BLaER1 treated with 17β-estradiol and CSF1 and Interleukin-3, amounts not matched to agents 10 nM and 100 nM (cell line): ENCODE results near the gene ELF1.

Experiments used
- H3K27ac ChIP-seq, 11 experiments: shearing (Covaris generic); formaldehyde crosslinking; 2 replicates each; pipeline ENCODE4 v1.8.1; 2022
- H3K27me3 ChIP-seq, 11 experiments: shearing (Covaris generic); formaldehyde crosslinking; 2 replicates each; pipeline ENCODE4 v1.8.1; 2022
- H3K36me3 ChIP-seq, 11 experiments: shearing (Covaris generic); formaldehyde crosslinking; 2 replicates each; pipeline ENCODE4 v1.8.1; 2022
- H3K4me1 ChIP-seq, 10 experiments: shearing (Covaris generic); formaldehyde crosslinking; 2 replicates each; pipeline ENCODE4 v1.8.1; 2022
- H3K4me2 ChIP-seq, 11 experiments: shearing (Covaris generic); formaldehyde crosslinking; 2 replicates each; pipeline ENCODE4 v1.8.1; 2022
- H3K4me3 ChIP-seq, 10 experiments: shearing (Covaris generic); formaldehyde crosslinking; 2 replicates each; pipeline ENCODE4 v1.8.1; 2022
- H3K9ac ChIP-seq, 11 experiments: shearing (Covaris generic); formaldehyde crosslinking; 2 replicates each; pipeline ENCODE4 v1.8.1; 2022
- H3K9me3 ChIP-seq, 11 experiments: shearing (Covaris generic); formaldehyde crosslinking; replicated peaks in 1 of 11; 2 replicates each; pipeline ENCODE4 v1.8.1; 2022
- H4K20me1 ChIP-seq, 11 experiments: shearing (Covaris generic); formaldehyde crosslinking; 2 replicates each; pipeline ENCODE4 v1.8.1; 2022
- Cebpa-rat ChIP-seq, 11 experiments: shearing (Covaris generic); IDR thresholded peaks; 2 replicates each; pipeline ENCODE4 v1.8.1; 2022

The ELF1 gene

DNA sequence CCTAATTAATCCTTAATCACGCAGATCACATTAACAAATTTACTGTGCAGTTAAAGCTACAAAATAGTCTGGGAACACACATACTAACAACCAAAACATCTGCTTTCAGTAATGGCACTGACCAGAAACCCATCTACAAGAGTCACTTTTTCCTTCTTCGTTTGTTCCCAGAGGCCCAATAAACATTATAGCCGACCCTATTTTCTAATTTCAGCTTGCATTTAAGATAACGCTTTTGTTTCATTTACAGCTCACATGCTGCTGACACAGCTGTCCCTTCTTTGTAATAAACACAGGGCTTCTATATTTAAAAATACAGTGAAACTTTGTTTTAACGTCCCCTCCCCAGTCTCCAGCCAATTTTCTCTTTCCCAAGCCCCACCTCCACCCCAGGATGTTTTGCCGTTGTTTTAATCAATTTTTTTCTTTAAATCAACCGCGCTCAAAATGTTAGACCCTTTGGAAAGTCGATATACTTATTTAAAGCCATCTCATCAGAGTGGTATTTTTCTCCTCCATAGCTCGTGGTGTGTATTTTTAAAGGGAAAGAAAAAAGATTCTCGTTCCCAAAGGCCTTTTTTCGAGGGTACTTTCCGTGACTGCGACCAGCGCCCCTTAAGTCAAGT lies 40.5 kb upstream of the ELF1 start:
- Histone ChIP-seq H3K9ac (peak overlapping the region; percentile 90 to 98 (median 96)), H3K36me3 (peaks cover 0 to 43% (median 21%) of the 10 kb centered on the region in 11 experiments; a peak in 15 of 22 replicates), H3K4me1 (peaks cover 41 to 63% (median 58%) of the 10 kb centered on the region in 10 experiments), H3K27ac (peak overlapping the region; percentile 87 to 98 (median 96)), H3K9me3 (no peaks in the 10 kb centered on the region), H3K27me3 (no peaks in the 10 kb centered on the region), H4K20me1 (peaks cover 8 to 55% (median 45%) of the 10 kb centered on the region in 11 experiments; a peak in 21 of 22 replicates), H3K4me2 (peak overlapping the region; percentile 83 to 98 (median 95)), H3K4me3 (peak overlapping the region; percentile 77 to 89 (median 84))
- TF ChIP-seq Cebpa-rat (IDR thresholded peaks at IDR 0.05) = no peak

DNA sequence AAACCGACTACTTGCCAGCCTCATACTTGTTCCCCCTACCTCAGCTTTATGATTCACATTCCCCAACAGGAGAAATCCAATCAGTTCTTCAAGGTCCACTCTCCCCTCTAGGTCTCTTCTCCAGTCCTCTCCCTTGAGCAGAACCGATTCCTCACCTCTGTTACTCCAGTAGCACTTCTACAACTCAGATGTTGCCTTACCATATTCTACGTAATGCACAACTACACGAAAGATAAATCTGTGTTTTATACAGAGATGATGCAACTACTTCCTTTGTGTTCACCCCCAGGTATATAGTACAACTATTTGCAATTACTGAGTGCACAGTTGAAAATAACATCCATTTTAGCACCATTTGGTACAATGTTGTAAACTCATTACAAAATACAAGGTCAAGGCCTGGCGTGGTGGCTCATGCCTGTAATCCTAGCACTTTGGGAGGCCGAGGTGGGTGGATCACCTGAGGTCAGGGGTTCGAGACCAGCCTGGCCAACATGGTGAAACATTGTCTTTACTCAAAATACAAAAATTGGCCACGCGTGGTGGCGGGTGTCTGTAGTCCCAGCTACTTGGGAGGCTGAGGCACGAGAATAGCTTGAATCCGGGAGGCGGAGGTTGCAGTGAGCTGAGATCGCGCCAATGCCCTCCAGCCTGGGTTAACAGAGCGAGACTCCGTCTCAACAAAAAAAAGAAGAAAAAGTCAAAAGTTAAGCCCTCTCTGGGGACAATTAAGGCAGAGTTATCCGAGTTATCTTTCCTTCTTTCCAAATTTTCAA lies 39.4 kb upstream of the ELF1 start:
- Histone ChIP-seq H3K4me1 (peaks cover 51 to 64% (median 62%) of the 10 kb centered on the region in 10 experiments), H3K4me3 (peak overlapping the region; percentile 77 to 89 (median 84)), H3K36me3 (peaks cover 0 to 34% (median 16%) of the 10 kb centered on the region in 11 experiments; a peak in 14 of 22 replicates), H3K27me3 (no peaks in the 10 kb centered on the region), H3K9me3 (no peaks in the 10 kb centered on the region), H3K27ac (peak overlapping the region; percentile 87 to 98 (median 96)), H3K9ac (peak overlapping the region; percentile 90 to 98 (median 96)), H4K20me1 (peaks cover 8 to 63% (median 47%) of the 10 kb centered on the region in 11 experiments; a peak in 21 of 22 replicates), H3K4me2 (peak overlapping the region; percentile 83 to 98 (median 95))
- TF ChIP-seq Cebpa-rat (IDR thresholded peaks at IDR 0.05) = no peak

DNA sequence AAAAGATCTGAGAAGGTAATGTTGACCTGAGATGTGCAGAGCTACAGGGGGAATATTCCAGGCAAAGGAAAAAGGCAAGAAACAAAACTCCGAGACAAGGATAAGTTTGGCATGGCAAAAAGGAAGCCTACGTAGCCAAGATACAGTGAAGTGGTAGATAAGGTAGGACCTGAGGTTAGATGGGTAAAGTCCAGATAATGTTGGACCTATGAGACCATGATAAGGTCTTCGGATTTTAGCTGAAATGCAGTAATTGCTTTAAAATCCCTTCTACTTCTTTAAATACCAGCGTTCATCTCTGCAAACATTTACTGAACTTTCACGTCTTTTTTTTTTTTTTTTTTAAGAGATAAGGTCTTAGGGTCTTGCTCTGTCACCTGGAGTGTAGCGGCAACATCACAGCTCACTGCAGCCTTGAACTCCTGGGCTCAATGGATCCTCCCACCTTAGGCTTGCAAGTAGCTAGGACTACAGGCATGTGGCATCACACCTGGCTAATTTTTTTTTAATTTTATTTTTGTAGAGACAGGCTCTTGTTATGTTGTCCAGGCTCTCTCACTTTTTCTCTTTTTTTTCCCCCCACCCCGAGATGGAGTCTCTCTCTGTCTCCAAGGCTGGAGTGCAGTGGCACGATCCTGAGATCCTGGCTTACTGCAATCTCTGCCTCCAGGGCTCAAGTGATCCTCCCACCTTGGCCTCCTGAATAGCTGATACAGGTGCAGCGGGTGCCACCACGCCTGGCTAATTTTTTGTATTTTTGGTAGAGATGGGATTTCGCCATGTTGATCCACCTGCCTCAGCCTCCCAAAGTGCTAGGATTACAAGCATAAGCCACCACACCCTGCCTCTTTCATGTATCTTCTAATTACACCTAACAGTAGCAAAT lies 38.0 kb upstream of the ELF1 start:
- H3K9me3 ChIP-seq = no peaks in the 10 kb centered on the region
- peak overlapping the region; percentile 77 to 89 (median 84); a peak in 18 of 20 replicates for H3K4me3 ChIP-seq
- TF ChIP-seq Cebpa-rat (IDR thresholded peaks at IDR 0.05) = no peak
- H3K9ac ChIP-seq = peak overlapping the region; percentile 62 to 98 (median 96); a peak in 21 of 22 replicates
- H3K27me3 ChIP-seq = no peaks in the 10 kb centered on the region
- H3K4me1 ChIP-seq = peaks cover 53 to 66% (median 64%) of the 10 kb centered on the region in 10 experiments
- H3K27ac ChIP-seq = peak overlapping the region in 10 of 11 experiments; percentile 4 to 98 (median 96); a peak in 17 of 22 replicates
- peaks cover 8 to 77% (median 48%) of the 10 kb centered on the region in 11 experiments; a peak in 21 of 22 replicates for H4K20me1 ChIP-seq
- peaks cover 0 to 35% (median 17%) of the 10 kb centered on the region in 11 experiments; a peak in 14 of 22 replicates for H3K36me3 ChIP-seq
- peak overlapping the region; percentile 83 to 98 (median 95) for H3K4me2 ChIP-seq

DNA sequence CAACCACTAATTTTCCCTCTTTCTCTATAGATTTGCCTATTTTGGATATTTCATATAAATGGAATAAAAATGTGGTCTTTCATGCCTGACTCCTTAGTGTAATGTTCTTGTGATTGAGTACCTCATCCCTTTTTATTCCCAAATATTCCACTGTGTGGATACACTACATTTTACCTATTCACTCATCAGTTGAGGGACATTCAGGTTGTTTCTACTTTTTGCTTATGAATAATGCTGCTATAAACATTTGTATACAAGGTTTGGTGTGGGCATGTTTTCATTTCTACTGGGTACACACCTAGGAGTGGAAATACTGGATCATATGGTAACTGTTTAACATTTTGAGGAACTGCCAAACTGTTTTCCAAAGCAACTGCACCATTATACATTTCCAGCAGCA lies 37.1 kb upstream of the ELF1 start:
- Histone ChIP-seq H3K27ac (peak overlapping the region in 8 of 11 experiments; percentile 35 to 98 (median 95); a peak in 16 of 22 replicates), H3K27me3 (no peaks in the 10 kb centered on the region), H3K9me3 (peaks cover 0 to 4% (median under 1%) of the 10 kb centered on the region in 11 experiments; a peak in 7 of 22 replicates), H3K4me2 (peak overlapping the region; percentile 83 to 98 (median 95); a peak in 21 of 22 replicates), H4K20me1 (peaks cover 8 to 86% (median 48%) of the 10 kb centered on the region in 11 experiments; a peak in 21 of 22 replicates), H3K4me1 (peaks cover 58 to 75% (median 71%) of the 10 kb centered on the region in 10 experiments), H3K36me3 (peaks cover 0 to 44% (median 25%) of the 10 kb centered on the region in 11 experiments; a peak in 17 of 22 replicates), H3K4me3 (peak overlapping the region in 4 of 10 experiments; percentile 24 to 89 (median 82); a peak in 5 of 20 replicates), H3K9ac (peak overlapping the region in 5 of 11 experiments; percentile 7 to 96 (median 90); a peak in 6 of 22 replicates)
- no peak for TF ChIP-seq Cebpa-rat (IDR thresholded peaks at IDR 0.05)

DNA sequence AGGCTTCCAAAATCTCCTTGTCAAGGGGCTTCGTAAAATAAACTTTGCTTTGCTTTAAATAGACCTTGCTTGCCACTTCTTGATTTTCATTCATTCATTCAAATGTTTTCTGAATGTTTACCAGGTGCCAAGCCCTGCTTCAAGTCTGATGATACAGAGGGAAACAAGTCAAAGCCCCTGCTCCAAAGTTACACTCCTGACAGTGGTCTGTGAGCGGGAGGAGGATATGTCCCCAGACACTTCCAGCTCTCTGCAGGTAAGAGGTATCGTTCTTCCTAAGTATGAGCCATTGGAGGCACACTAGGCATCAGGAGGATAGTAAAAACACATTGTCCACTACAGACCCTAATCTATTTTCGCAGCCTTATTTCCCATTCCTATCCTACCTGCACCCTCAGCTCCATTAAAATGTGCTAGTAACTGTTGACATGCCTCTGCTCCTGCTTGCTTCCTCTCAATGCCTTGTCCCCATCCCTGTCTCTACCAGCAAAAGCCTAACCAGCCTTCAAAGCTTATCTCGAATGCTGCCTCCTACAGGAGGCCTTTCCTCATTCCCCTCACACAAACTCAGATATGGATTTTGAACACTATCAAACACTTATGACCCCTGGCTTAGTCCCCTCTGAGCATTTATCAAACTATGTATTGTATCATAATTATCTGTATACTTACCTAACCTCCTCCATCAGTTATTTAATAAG lies 36.0 kb upstream of the ELF1 start:
- H3K4me3 ChIP-seq = peak overlapping the region in 8 of 10 experiments; percentile 7 to 89 (median 34); a peak in 12 of 20 replicates
- peak overlapping the region; percentile 75 to 98 (median 94) for H3K4me2 ChIP-seq
- TF ChIP-seq Cebpa-rat (IDR thresholded peaks at IDR 0.05) = no peak
- peaks cover 0 to 55% (median 36%) of the 10 kb centered on the region in 11 experiments; a peak in 18 of 22 replicates for H3K36me3 ChIP-seq
- peak overlapping the region in 10 of 11 experiments; percentile 40 to 96 (median 77); a peak in 18 of 22 replicates for H3K9ac ChIP-seq
- peaks cover 0 to 15% (median 12%) of the 10 kb centered on the region in 11 experiments; a peak in 14 of 22 replicates for H3K9me3 ChIP-seq
- no peaks in the 10 kb centered on the region for H3K27me3 ChIP-seq
- H4K20me1 ChIP-seq = peaks cover 8 to 96% (median 48%) of the 10 kb centered on the region in 11 experiments; a peak in 21 of 22 replicates
- H3K27ac ChIP-seq = peak overlapping the region in 10 of 11 experiments; percentile 73 to 98 (median 93); a peak in 19 of 22 replicates
- H3K4me1 ChIP-seq = peaks cover 68 to 86% (median 82%) of the 10 kb centered on the region in 10 experiments

DNA sequence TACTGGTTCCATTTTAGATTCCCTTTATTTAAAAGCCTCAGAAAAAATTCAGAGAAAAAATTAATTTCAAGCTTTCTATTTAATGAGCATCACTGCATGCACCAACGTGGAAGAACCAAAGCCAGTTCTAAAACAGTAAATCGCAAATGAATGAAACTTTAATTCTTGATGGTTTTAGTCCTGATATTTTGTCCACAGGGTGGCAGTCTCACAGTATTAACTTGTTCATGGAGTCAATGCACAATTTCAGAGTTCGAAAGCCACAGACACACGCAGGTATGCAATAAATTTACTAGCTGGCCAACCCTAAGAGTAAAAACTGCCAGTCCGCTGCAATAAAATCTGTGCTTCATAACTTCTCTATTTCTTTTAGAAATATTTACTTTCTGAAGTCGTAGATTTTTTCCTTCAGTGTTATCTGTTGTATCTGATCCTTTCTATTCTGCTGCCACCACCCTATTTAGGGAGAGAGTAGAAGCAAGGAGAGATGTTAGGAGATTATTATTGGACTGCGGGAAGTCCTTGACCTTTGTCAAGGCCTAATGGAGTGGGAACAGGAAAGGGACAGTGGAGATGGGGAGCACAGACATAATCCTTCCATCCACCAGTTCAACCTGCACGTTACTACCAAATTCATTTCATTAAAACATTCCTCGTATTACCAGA lies 35.2 kb upstream of the ELF1 start:
- Histone ChIP-seq H3K27ac (peak overlapping the region; percentile 46 to 98 (median 92); a peak in 21 of 22 replicates), H3K4me2 (peak overlapping the region; percentile 75 to 98 (median 94)), H3K27me3 (no peaks in the 10 kb centered on the region), H3K9me3 (peaks cover 0 to 22% (median 19%) of the 10 kb centered on the region in 11 experiments; a peak in 16 of 22 replicates), H3K9ac (peak overlapping the region; percentile 56 to 96 (median 76); a peak in 20 of 22 replicates), H3K4me3 (peak overlapping the region in 8 of 10 experiments; percentile 22 to 89 (median 48); a peak in 11 of 20 replicates), H3K36me3 (peaks cover 0 to 62% (median 43%) of the 10 kb centered on the region in 11 experiments; a peak in 18 of 22 replicates), H3K4me1 (peaks cover 68 to 93% (median 88%) of the 10 kb centered on the region in 10 experiments), H4K20me1 (peaks cover 8 to 99% (median 45%) of the 10 kb centered on the region in 11 experiments; a peak in 21 of 22 replicates)
- TF ChIP-seq Cebpa-rat (IDR thresholded peaks at IDR 0.05) = no peak
